HEK293 (cell line): Measurements from ENCODE around the gene PCDH1.

Source experiments
- ELK4 ChIP-seq: IDR thresholded peaks from 2 replicates; pipeline ENCODE4 v1.6.1; 2011; ENCODE audit warnings: mild to moderate bottlenecking, low read depth, low read length, borderline replicate concordance
- FEZF1 ChIP-seq: fragments of 450-650 bp; formaldehyde crosslinking; IDR thresholded peaks from 2 replicates; pipeline ENCODE4 v1.5.1; 2016; ENCODE audit warnings: missing biosample characterization, missing genetic modification characterization
- GLIS1 ChIP-seq: fragments of 450-650 bp; formaldehyde crosslinking; IDR thresholded peaks from 2 replicates; pipeline ENCODE4 v1.5.1; 2016; ENCODE audit warnings: missing biosample characterization, missing genetic modification characterization
- HIC1 ChIP-seq: fragments of 450-650 bp; formaldehyde crosslinking; IDR thresholded peaks from 2 replicates; pipeline ENCODE4 v1.5.1; 2016; ENCODE audit warnings: missing biosample characterization, missing genetic modification characterization
- KLF1 ChIP-seq: fragments of 450-650 bp; formaldehyde crosslinking; IDR thresholded peaks from 2 replicates; pipeline ENCODE4 v1.5.1; 2016; ENCODE audit warnings: missing biosample characterization, missing genetic modification characterization
- KLF16 ChIP-seq: fragments of 450-650 bp; formaldehyde crosslinking; IDR thresholded peaks from 2 replicates; pipeline ENCODE4 v1.5.1; 2017; ENCODE audit warnings: missing biosample characterization, missing genetic modification characterization
- KLF8 ChIP-seq: fragments of 450-650 bp; formaldehyde crosslinking; IDR thresholded peaks from 2 replicates; pipeline ENCODE4 v1.5.1; 2016; ENCODE audit warnings: missing biosample characterization, missing genetic modification characterization
- SP3 ChIP-seq: fragments of 450-650 bp; formaldehyde crosslinking; IDR thresholded peaks from 2 replicates; pipeline ENCODE4 v1.5.1; 2016; ENCODE audit warnings: missing biosample characterization, missing genetic modification characterization
- TSHZ1 ChIP-seq: fragments of 450-650 bp; formaldehyde crosslinking; IDR thresholded peaks from 2 replicates; pipeline ENCODE4 v1.5.1; 2016; ENCODE audit warnings: missing biosample characterization, missing genetic modification characterization, borderline replicate concordance
- ZBTB17 ChIP-seq: fragments of 450-650 bp; formaldehyde crosslinking; IDR thresholded peaks from 2 replicates; pipeline ENCODE4 v1.5.1; 2016; ENCODE audit warnings: missing biosample characterization, missing genetic modification characterization
- ZBTB20 ChIP-seq: fragments of 450-650 bp; formaldehyde crosslinking; IDR thresholded peaks from 2 replicates; pipeline ENCODE4 v1.5.1; 2016; ENCODE audit warnings: missing biosample characterization, missing genetic modification characterization
- ZEB2 ChIP-seq: fragments of 450-650 bp; formaldehyde crosslinking; IDR thresholded peaks from 2 replicates; pipeline ENCODE4 v1.5.1; 2016; ENCODE audit warnings: missing biosample characterization, missing genetic modification characterization
- ZIC2 ChIP-seq: fragments of 450-650 bp; formaldehyde crosslinking; IDR thresholded peaks from 2 replicates; pipeline ENCODE4 v1.5.1; 2016; ENCODE audit warnings: missing biosample characterization, missing genetic modification characterization
- ZNF146 ChIP-seq: fragments of 450-650 bp; formaldehyde crosslinking; IDR thresholded peaks from 2 replicates; pipeline ENCODE4 v1.5.1; 2016; ENCODE audit warnings: missing biosample characterization, missing genetic modification characterization
- ZNF155 ChIP-seq: fragments of 450-650 bp; formaldehyde crosslinking; IDR thresholded peaks from 2 replicates; pipeline ENCODE4 v1.5.1; 2016; ENCODE audit warnings: missing biosample characterization, missing genetic modification characterization
- ZNF2 ChIP-seq: fragments of 450-650 bp; formaldehyde crosslinking; IDR thresholded peaks from 2 replicates; pipeline ENCODE4 v1.5.1; 2016; ENCODE audit warnings: missing biosample characterization, missing genetic modification characterization
- ZNF24 ChIP-seq: fragments of 450-650 bp; formaldehyde crosslinking; IDR thresholded peaks from 2 replicates; pipeline ENCODE4 v1.5.1; 2016; ENCODE audit warnings: missing biosample characterization, missing genetic modification characterization
- ZNF26 ChIP-seq: fragments of 450-650 bp; formaldehyde crosslinking; IDR thresholded peaks from 2 replicates; pipeline ENCODE4 v1.5.1; 2016; ENCODE audit warnings: missing biosample characterization, missing genetic modification characterization
- ZNF362 ChIP-seq: fragments of 450-650 bp; formaldehyde crosslinking; IDR thresholded peaks from 2 replicates; pipeline ENCODE4 v1.5.1; 2016; ENCODE audit warnings: missing biosample characterization, missing genetic modification characterization
- ZNF423 ChIP-seq: fragments of 450-650 bp; formaldehyde crosslinking; IDR thresholded peaks from 2 replicates; pipeline ENCODE4 v1.5.1; 2016; ENCODE audit warnings: missing biosample characterization, missing genetic modification characterization
- ZNF501 ChIP-seq: fragments of 450-650 bp; formaldehyde crosslinking; IDR thresholded peaks from 2 replicates; pipeline ENCODE4 v1.5.1; 2016; ENCODE audit warnings: missing biosample characterization, missing genetic modification characterization
- ZNF623 ChIP-seq: fragments of 450-650 bp; formaldehyde crosslinking; IDR thresholded peaks from 2 replicates; pipeline ENCODE4 v1.5.1; 2016; ENCODE audit warnings: missing biosample characterization, missing genetic modification characterization
- ZNF639 ChIP-seq: fragments of 450-650 bp; formaldehyde crosslinking; IDR thresholded peaks from 2 replicates; pipeline ENCODE4 v1.5.1; 2016; ENCODE audit warnings: missing biosample characterization, missing genetic modification characterization
- ZNF76 ChIP-seq: fragments of 450-650 bp; formaldehyde crosslinking; IDR thresholded peaks from 2 replicates; pipeline ENCODE4; 2016; ENCODE audit warnings: low read depth, missing biosample characterization, missing genetic modification characterization, borderline replicate concordance
- ZNF785 ChIP-seq: fragments of 450-650 bp; formaldehyde crosslinking; IDR thresholded peaks from 2 replicates; pipeline ENCODE4 v1.5.1; 2016; ENCODE audit warnings: missing biosample characterization, missing genetic modification characterization
- ZNF843 ChIP-seq: fragments of 450-650 bp; formaldehyde crosslinking; IDR thresholded peaks from 2 replicates; pipeline ENCODE4 v1.5.1; 2016; ENCODE audit warnings: missing biosample characterization, missing genetic modification characterization
- ZSCAN4 ChIP-seq: fragments of 450-650 bp; formaldehyde crosslinking; IDR thresholded peaks from 2 replicates; pipeline ENCODE4 v1.5.1; 2017; ENCODE audit warnings: missing biosample characterization, missing genetic modification characterization
- ZXDB ChIP-seq: fragments of 450-650 bp; formaldehyde crosslinking; IDR thresholded peaks from 2 replicates; pipeline ENCODE4 v1.5.1; 2016; ENCODE audit warnings: missing biosample characterization, missing genetic modification characterization

Gene PCDH1

GRCh38 chr5:141876628-141877355 lies 1.4 kb downstream of the PCDH1 start (continued):
- TF ChIP-seq ZSCAN4 (peak; percentile 95; the same call in 1 of the 2 replicates), ZNF26 (tag by site-specific recombination) (no peak), ZBTB20 (tag by site-specific recombination) (peak; percentile 65), ELK4 (no peak), KLF8 (tag by site-specific recombination) (peak; percentile 57), FEZF1 (tag by site-specific recombination) (0 out of 2 replicates have a peak, but pooled peaks have one; percentile 11), ZXDB (tag by site-specific recombination) (0 out of 2 replicates have a peak, but pooled peaks have one; percentile 46), ZNF76 (tag by site-specific recombination) (no peak), KLF1 (tag by site-specific recombination) (peak; percentile 85), ZNF785 (tag by site-specific recombination) (no peak), ZNF639 (tag by site-specific recombination) (0 out of 2 replicates have a peak, but pooled peaks have one; percentile 61), ZNF155 (tag by site-specific recombination) (no peak), GLIS1 (tag by site-specific recombination) (peak; percentile 61), ZIC2 (tag by site-specific recombination) (peak; percentile 69), ZNF146 (no peak), ZNF623 (tag by site-specific recombination) (no peak), ZEB2 (tag by site-specific recombination) (peak; percentile 57; the same call in 1 of the 2 replicates), ZNF362 (no peak), ZNF501 (tag by site-specific recombination) (peak; percentile 73), HIC1 (0 out of 2 replicates have a peak, but pooled peaks have one; percentile 54), SP3 (0 out of 2 replicates have a peak, but pooled peaks have one; percentile 14), ZBTB17 (peak; percentile 88), KLF16 (tag by site-specific recombination) (peak; percentile 15; the same call in 1 of the 2 replicates), ZNF423 (peak; percentile 83), ZNF843 (peak; percentile 50; the same call in 1 of the 2 replicates), ZNF24 (tag by site-specific recombination) (peak; percentile 52; the same call in 1 of the 2 replicates), TSHZ1 (tag by site-specific recombination) (no peak), ZNF2 (tag by site-specific recombination) (peak; percentile 100; the same call in 1 of the 2 replicates)
